Testis (tissue), 3 donors: ENCODE results near the gene PLA2G3. TPM values are rescaled to one million over a fixed set of nuclear protein-coding genes. Genes with fewer than 3 reads are reported as not detected.
"Not testable (repeated sequence)": the region's sequence is repeated elsewhere in the genome, so short reads cannot be mapped to it uniquely, and the experiment has no call there.

Source experiments
- DNase-seq: peaks from one replicate; pipeline ENCODE4 v3.0.0-alpha.2; 2019
- H3K27ac ChIP-seq, 2 donors: fragments of 200-600 bp; sonication (generic); one replicate each; pipeline ENCODE4 v1.5.1; 2019
- H3K27me3 ChIP-seq: fragments of 200-600 bp; sonication (generic); one replicate; pipeline ENCODE4 v1.5.1; 2019
- H3K36me3 ChIP-seq: fragments of 200-600 bp; sonication (generic); one replicate; pipeline ENCODE4 v1.5.1; 2017; ENCODE audit warnings: low read depth; ENCODE audit errors: missing control alignments
- H3K4me1 ChIP-seq: fragments of 200-600 bp; sonication (generic); one replicate; pipeline ENCODE4 v1.5.1; 2019
- H3K4me3 ChIP-seq, 2 donors: fragments of 200-600 bp; sonication (generic); one replicate each; pipeline ENCODE4 v1.5.1; 2017 to 2019
- H3K9me3 ChIP-seq: fragments of 200-600 bp; sonication (generic); one replicate; pipeline ENCODE4 v1.5.1; 2017
- POLR2A ChIP-seq: fragments of 450-650 bp; IDR thresholded peaks from one replicate; pipeline ENCODE4 v1.6.1; 2017; ENCODE audit warnings: antibody characterized with exemption, mild to moderate bottlenecking, moderate library complexity
- WGBS, 2 donors: methylation state at CpG; one replicate each; pipeline ENCODE4 v1.1.5; 2018; 5-methylcytosine and 5-hydroxymethylcytosine counted together
- intact Hi-C: fragments of 100-400 bp; cut with DNase I; formaldehyde crosslinking; loops from one replicate; pipeline ENCODE4 v1.15.1; 2023; ENCODE audit warnings: low total_unique reads
- polyA plus RNA-seq: library from polyadenylated mRNA; stranded (reverse); fragments of 350-450 nt; fragmentation: Illumina TruSeq; extraction: RNeasy Lipid Tissue Mini Kit (QIAGEN cat#74804); gene quantifications from one replicate; pipeline ENCODE4 v1.2.3, GENCODE V29; 2014; ENCODE audit warnings: low read depth, low replicate concordance; ENCODE audit not compliant: insufficient read depth
- total RNA-seq, 2 donors: library from RNA; depleted of rRNA; stranded (reverse); fragments of >200 nt; gene quantifications; one replicate each; pipeline ENCODE4 v1.2.3, GENCODE V29; 2016
- TF ChIP-seq, protein P1 (sequence below), 3 experiments: fragments of 450-650 bp in 2 of 3; fragments of 200-600 bp in 1 of 3; sonication (generic) in 1 of 3; IDR thresholded peaks; one replicate each; pipeline ENCODE4 v1.5.1; 2016 to 2019; ENCODE audit warnings: antibody characterized with exemption in 3 of 3, mild to moderate bottlenecking in 2 of 3, moderate library complexity in 1 of 3

The PLA2G3 gene
- total and polyA plus RNA-seq, 3 donors from 2014 or later: 0.44 to 0.68 (median 0.55) TPM

DNA sequence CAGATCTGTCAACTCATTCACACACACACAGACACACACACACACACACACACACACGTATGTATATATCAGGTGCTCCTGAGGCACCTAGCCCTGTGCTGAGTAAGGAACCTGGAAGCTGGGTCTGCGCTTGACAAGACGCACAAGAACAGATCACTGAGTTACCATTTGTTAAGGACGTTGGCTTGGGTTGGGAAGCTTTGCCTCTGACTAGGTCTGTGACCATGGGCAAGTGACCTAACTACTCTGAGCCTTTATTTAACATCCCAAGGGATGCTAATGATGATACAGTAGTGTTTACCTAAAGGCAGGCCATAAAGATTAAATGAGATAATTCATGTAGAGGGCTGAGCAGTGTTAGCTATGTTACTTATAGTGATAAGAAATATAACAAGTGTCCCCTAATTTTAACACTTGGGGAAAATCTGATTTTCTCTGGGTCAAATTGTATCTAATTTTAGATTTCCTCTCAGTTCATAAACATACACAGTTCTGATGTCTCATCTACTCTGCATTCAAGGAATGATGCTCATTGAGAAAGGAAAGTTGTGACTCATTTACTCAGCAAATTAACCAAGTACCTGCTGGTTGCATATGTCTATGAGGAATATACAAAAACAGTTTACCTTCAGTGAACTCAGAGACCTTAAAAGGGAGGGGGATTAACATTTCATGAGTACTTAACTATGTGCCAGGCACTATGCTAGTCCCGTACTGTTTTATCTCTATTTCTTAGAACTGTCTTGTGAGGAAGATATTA, 33.3 kb upstream of the PLA2G3 start:
- no peak for DNase-seq
- H3K4me1 ChIP-seq: peaks cover 4% of the 10 kb centered on the region
- intact Hi-C loops: no loop called here
- TF ChIP-seq, protein P1, sequence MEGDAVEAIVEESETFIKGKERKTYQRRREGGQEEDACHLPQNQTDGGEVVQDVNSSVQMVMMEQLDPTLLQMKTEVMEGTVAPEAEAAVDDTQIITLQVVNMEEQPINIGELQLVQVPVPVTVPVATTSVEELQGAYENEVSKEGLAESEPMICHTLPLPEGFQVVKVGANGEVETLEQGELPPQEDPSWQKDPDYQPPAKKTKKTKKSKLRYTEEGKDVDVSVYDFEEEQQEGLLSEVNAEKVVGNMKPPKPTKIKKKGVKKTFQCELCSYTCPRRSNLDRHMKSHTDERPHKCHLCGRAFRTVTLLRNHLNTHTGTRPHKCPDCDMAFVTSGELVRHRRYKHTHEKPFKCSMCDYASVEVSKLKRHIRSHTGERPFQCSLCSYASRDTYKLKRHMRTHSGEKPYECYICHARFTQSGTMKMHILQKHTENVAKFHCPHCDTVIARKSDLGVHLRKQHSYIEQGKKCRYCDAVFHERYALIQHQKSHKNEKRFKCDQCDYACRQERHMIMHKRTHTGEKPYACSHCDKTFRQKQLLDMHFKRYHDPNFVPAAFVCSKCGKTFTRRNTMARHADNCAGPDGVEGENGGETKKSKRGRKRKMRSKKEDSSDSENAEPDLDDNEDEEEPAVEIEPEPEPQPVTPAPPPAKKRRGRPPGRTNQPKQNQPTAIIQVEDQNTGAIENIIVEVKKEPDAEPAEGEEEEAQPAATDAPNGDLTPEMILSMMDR (IDR thresholded peaks at IDR 0.05): no peak
- TF ChIP-seq POLR2A: no peak
- H3K4me3 ChIP-seq: no peak overlapping the region
- no peaks in the 10 kb centered on the region for H3K36me3 ChIP-seq
- H3K27ac ChIP-seq: no peak overlapping the region
- H3K9me3 ChIP-seq: no peaks in the 10 kb centered on the region
- H3K27me3 ChIP-seq: no peaks in the 10 kb centered on the region
- 69 to 72% methylated on average over 5 of the region's 5 CpGs for WGBS, 2 donors

- DNase-seq, H3K36me3 ChIP-seq, intact Hi-C loops, H3K27ac ChIP-seq, H3K9me3 ChIP-seq, H3K4me3 ChIP-seq, H3K27me3 ChIP-seq: not testable (repeated sequence)
- 87 to 93% methylated on average over 9 of the region's 9 CpGs for whole genome bisulfite sequencing, 2 donors
- peaks cover 12% of the 10 kb centered on the region for H3K4me1 ChIP-seq
Measured at GRCh38 chr22:31171734-31172133, 31.4 kb upstream of the PLA2G3 start.

- WGBS, 2 donors: 84 to 96% methylated on average over 4 of the region's 4 CpGs
- H3K36me3 ChIP-seq: no peaks in the 10 kb centered on the region
- H3K27me3 ChIP-seq: no peaks in the 10 kb centered on the region
- no peak overlapping the region for H3K27ac ChIP-seq
- no peak for TF ChIP-seq POLR2A
- H3K4me1 ChIP-seq: peaks cover 12% of the 10 kb centered on the region
- intact Hi-C loops: no loop called here
- no peaks in the 10 kb centered on the region for H3K9me3 ChIP-seq
- no peak overlapping the region for H3K4me3 ChIP-seq
- no peak for DNase-seq
Measured at GRCh38 chr22:31170971-31171370, 30.7 kb upstream of the PLA2G3 start.

GRCh38 chr22:31162015-31162765, 21.9 kb upstream of the PLA2G3 start:
- WGBS, 2 donors: 62 to 66% methylated on average over 5 of the region's 5 CpGs
- no peak overlapping the region for H3K27ac ChIP-seq

GRCh38 chr22:31161386-31161785, 21.1 kb upstream of the PLA2G3 start:
- Histone ChIP-seq H3K36me3 (no peaks in the 10 kb centered on the region), H3K4me3 (peak overlapping the region in 1 of 2 donors; percentile 95), H3K27me3 (no peaks in the 10 kb centered on the region), H3K27ac (no peak overlapping the region), H3K4me1 (peaks cover 8% of the 10 kb centered on the region), H3K9me3 (no peaks in the 10 kb centered on the region)
- intact Hi-C loops: no loop called here
- TF ChIP-seq POLR2A: no peak
- TF ChIP-seq, protein P1 (IDR thresholded peaks at IDR 0.05): no peak
- DNase-seq: no peak

More at GRCh38 chr22:31162015-31162765, 21.9 kb upstream of the PLA2G3 start:
- Histone ChIP-seq H3K9me3 (no peaks in the 10 kb centered on the region), H3K4me3 (no peak overlapping the region), H3K27me3 (no peaks in the 10 kb centered on the region), H3K36me3 (no peaks in the 10 kb centered on the region), H3K4me1 (peaks cover 8% of the 10 kb centered on the region)
- TF ChIP-seq, protein P1 (IDR thresholded peaks at IDR 0.05): peak in 1 of 3 experiments; percentile 10
- no peak for TF ChIP-seq POLR2A
- intact Hi-C loops: no loop called here
- no peak for DNase-seq
